H1 (cell line): ENCODE data around the gene FAR2. TPM values are rescaled to one million over a fixed set of nuclear protein-coding genes. Genes with fewer than 3 reads are reported as not detected.

ENCODE experiments used
- CTCF ChIA-PET: fragments of 300-600 bp; sonication (Branson Sonifier 250); formaldehyde crosslinking; loops from one replicate; lab custom pipeline; 2021; ENCODE audit not compliant: partially characterized antibody; lab: Charles Lee
- POLR2A ChIA-PET: fragments of 300-600 bp; sonication (Branson Sonifier 250); formaldehyde crosslinking; loops from one replicate; lab custom pipeline; 2021; ENCODE audit warnings: inconsistent platforms; ENCODE audit not compliant: partially characterized antibody; lab: Charles Lee
- DNase-seq, 2 experiments: peaks; one replicate each; pipeline versions ENCODE4 v3.0.0 to v3.0.0-alpha.2; 2010 to 2022; ENCODE audit warnings: low spot score in 2 of 2, low read depth in 1 of 2, mixed read lengths in 1 of 2
- FAIRE-seq: peaks from 2 replicates; lab custom pipeline; 2011; peaks lifted over from hg19 to GRCh38; lab: Jason Lieb, UNC
- H2AFZ ChIP-seq: 2 replicates; pipeline ENCODE4 v1.8.1; 2012; ENCODE audit warnings: low read length, inconsistent platforms
- H2AK5ac ChIP-seq: 2 replicates; pipeline ENCODE4 v1.6.1; 2013; ENCODE audit warnings: low read depth, low read length
- H2BK120ac ChIP-seq: replicated peaks from 2 replicates; pipeline ENCODE3; 2013; ENCODE audit warnings: low read depth, low read length, inconsistent platforms
- H2BK12ac ChIP-seq: 2 replicates; pipeline ENCODE4 v1.6.1; 2013; ENCODE audit warnings: low read depth, low read length
- H2BK15ac ChIP-seq: 2 replicates; pipeline ENCODE4 v1.6.1; 2013; ENCODE audit warnings: low read length
- H2BK20ac ChIP-seq: 2 replicates; pipeline ENCODE4 v1.6.1; 2013; ENCODE audit warnings: low read length
- H2BK5ac ChIP-seq: 2 replicates; pipeline ENCODE4 v1.6.1; 2013; ENCODE audit warnings: low read depth, low read length
- H3K14ac ChIP-seq: 2 replicates; pipeline ENCODE4 v1.6.1; 2013; ENCODE audit warnings: inconsistent platforms; ENCODE audit not compliant: insufficient read length
- H3K18ac ChIP-seq: 2 replicates; pipeline ENCODE4 v1.6.1; 2013; ENCODE audit warnings: low read length; ENCODE audit errors: extremely low read depth
- H3K23ac ChIP-seq: 2 replicates; pipeline ENCODE4 v1.6.1; 2013; ENCODE audit warnings: inconsistent platforms; ENCODE audit not compliant: insufficient read length
- H3K23me2 ChIP-seq: 2 replicates; pipeline ENCODE4 v1.6.1; 2013; ENCODE audit warnings: low read depth, low read length
- H3K27ac ChIP-seq: 2 replicates; pipeline ENCODE4 v1.6.1; 2011; ENCODE audit warnings: low read depth, low read length, inconsistent platforms
- H3K27me3 ChIP-seq, 4 experiments: replicated peaks in 1 of 4; 1 replicate in 1 of 4; 2 replicates in 3 of 4; pipeline versions ENCODE4 v1.6.1 to v1.8.1; 2011 to 2013; ENCODE audit warnings: low read length in 3 of 4, mild to moderate bottlenecking in 3 of 4, inconsistent platforms in 2 of 4, mixed read lengths in 2 of 4, moderate library complexity in 1 of 4; ENCODE audit not compliant: control insufficient read depth in 3 of 4, insufficient read depth in 3 of 4; ENCODE audit errors: extremely low read depth in 1 of 4
- H3K36me3 ChIP-seq, 4 experiments: 2 replicates each; pipeline versions ENCODE4 v1.6.1 to v1.8.1; 2011 to 2013; ENCODE audit warnings: mild to moderate bottlenecking in 4 of 4, low read length in 3 of 4, moderate library complexity in 2 of 4, control low read depth in 1 of 4, inconsistent platforms in 1 of 4; ENCODE audit not compliant: insufficient read depth in 4 of 4, control insufficient read depth in 2 of 4
- H3K4ac ChIP-seq: replicated peaks from 2 replicates; pipeline ENCODE3; 2013; ENCODE audit warnings: low read length, low read depth, mixed read lengths, inconsistent platforms; ENCODE audit not compliant: insufficient read length
- H3K4me1 ChIP-seq, 4 experiments: replicated peaks in 1 of 4; 1 replicate in 1 of 4; 2 replicates in 3 of 4; pipeline versions ENCODE4 v1.6.1 to v1.8.1; 2011 to 2013; ENCODE audit warnings: low read length in 3 of 4, inconsistent platforms in 2 of 4, mixed read lengths in 1 of 4; ENCODE audit not compliant: insufficient read depth in 4 of 4, control insufficient read depth in 3 of 4
- H3K4me2 ChIP-seq, 2 experiments: 2 replicates each; pipeline versions ENCODE4 v1.6.1 to v1.8.1; 2011 to 2013; ENCODE audit warnings: low read depth in 2 of 2, low read length in 2 of 2, control low read depth in 1 of 2, inconsistent platforms in 1 of 2, mild to moderate bottlenecking in 1 of 2; ENCODE audit not compliant: insufficient read depth in 1 of 2
- H3K4me3 ChIP-seq, 4 experiments: fragments of 200-600, 300-600 bp in 1 of 4; sonication (generic), shearing (Covaris generic), sonication (Bioruptor Twin) in 1 of 4; 2 replicates each; pipeline versions ENCODE4 v1.5.1 to v1.8.1; 2011 to 2016; ENCODE audit warnings: low read length in 4 of 4, low read depth in 3 of 4, control low read depth in 2 of 4, inconsistent platforms in 2 of 4, mild to moderate bottlenecking in 2 of 4, mixed read lengths in 1 of 4, moderate library complexity in 1 of 4; ENCODE audit not compliant: insufficient read depth in 2 of 4; ENCODE audit errors: extremely low read depth in 1 of 4
- H3K56ac ChIP-seq: replicated peaks from 2 replicates; pipeline ENCODE3; 2013; ENCODE audit warnings: low read depth, mild to moderate bottlenecking, mixed read lengths, low read length, inconsistent platforms; ENCODE audit not compliant: insufficient read length
- H3K79me1 ChIP-seq: 2 replicates; pipeline ENCODE4 v1.6.1; 2013; ENCODE audit warnings: low read depth, low read length, control low read depth
- H3K79me2 ChIP-seq, 2 experiments: 2 replicates each; pipeline versions ENCODE4 v1.6.1 to v1.8.1; 2012 to 2013; ENCODE audit warnings: low read length in 2 of 2, mild to moderate bottlenecking in 2 of 2, inconsistent platforms in 1 of 2; ENCODE audit not compliant: insufficient read depth in 2 of 2, control insufficient read depth in 1 of 2
- H3K9ac ChIP-seq, 4 experiments: replicated peaks in 1 of 4; 1 replicate in 1 of 4; 2 replicates in 3 of 4; pipeline versions ENCODE4 v1.6.1 to v1.8.1; 2011 to 2013; ENCODE audit warnings: low read depth in 3 of 4, low read length in 3 of 4, control low read depth in 2 of 4, mild to moderate bottlenecking in 2 of 4, moderate library complexity in 2 of 4, inconsistent platforms in 1 of 4; ENCODE audit errors: extremely low read depth in 1 of 4
- H3K9me3 ChIP-seq, 2 experiments: 2 replicates each; pipeline versions ENCODE4 v1.6.1 to v1.8.1; 2012 to 2013; ENCODE audit warnings: mild to moderate bottlenecking in 2 of 2, moderate library complexity in 2 of 2, control low read depth in 1 of 2, inconsistent platforms in 1 of 2, low read depth in 1 of 2, low read length in 1 of 2, mixed read lengths in 1 of 2; ENCODE audit not compliant: insufficient read depth in 2 of 2
- H4K20me1 ChIP-seq, 2 experiments: replicated peaks in 1 of 2; 2 replicates each; pipeline versions ENCODE3 to v1.8.1; 2011 to 2013; ENCODE audit warnings: inconsistent platforms in 2 of 2, low read length in 2 of 2, mild to moderate bottlenecking in 1 of 2; ENCODE audit not compliant: insufficient read depth in 2 of 2, control insufficient read depth in 1 of 2
- H4K5ac ChIP-seq: 2 replicates; pipeline ENCODE4 v1.6.1; 2013; ENCODE audit warnings: low read length, low read depth, mixed read lengths, inconsistent platforms; ENCODE audit not compliant: insufficient read length
- H4K8ac ChIP-seq: 2 replicates; pipeline ENCODE4 v1.8.0; 2013; ENCODE audit warnings: mild to moderate bottlenecking, moderate library complexity, low read length, inconsistent platforms; ENCODE audit not compliant: insufficient read depth; ENCODE audit errors: extremely low read depth
- H4K91ac ChIP-seq: replicated peaks from 2 replicates; pipeline ENCODE3; 2013; ENCODE audit warnings: low read length, mixed read lengths, inconsistent platforms; ENCODE audit not compliant: insufficient read length
- ATF3 ChIP-seq: IDR thresholded peaks from 2 replicates; pipeline ENCODE4 v1.6.1; 2011; ENCODE audit warnings: low read depth, mild to moderate bottlenecking, low read length; ENCODE audit not compliant: insufficient read depth
- CBX8 ChIP-seq: fragments of 300-800, 300-1000 bp; sonication (generic); IDR thresholded peaks from 2 replicates; pipeline ENCODE4 v1.7.1; 2016; ENCODE audit warnings: low read depth, low read length, borderline replicate concordance
- CHD1 ChIP-seq: IDR thresholded peaks from 2 replicates; pipeline ENCODE4 v1.6.1; 2012; ENCODE audit warnings: low read depth, low read length, improper control_type of control experiment
- GTF2F1 ChIP-seq: IDR thresholded peaks from 2 replicates; pipeline ENCODE4 v1.6.1; 2012; ENCODE audit warnings: low read depth, low read length, improper control_type of control experiment, borderline replicate concordance
- MAFK ChIP-seq: IDR thresholded peaks from 2 replicates; pipeline ENCODE4 v1.6.1; 2012; ENCODE audit warnings: low read depth, mild to moderate bottlenecking, improper control_type of control experiment, low read length
- NRF1 ChIP-seq: IDR thresholded peaks from 2 replicates; pipeline ENCODE4 v1.6.1; 2011; ENCODE audit warnings: mild to moderate bottlenecking, low read depth, low read length, improper control_type of control experiment
- SIN3A ChIP-seq, 2 experiments: IDR thresholded peaks in 1 of 2; conservative IDR thresholded peaks in 1 of 2; 2 replicates each; pipeline ENCODE4 v1.6.1; 2011 to 2012; ENCODE audit warnings: low read length in 2 of 2, improper control_type of control experiment in 1 of 2, low read depth in 1 of 2, mild to moderate bottlenecking in 1 of 2
- SIRT6 ChIP-seq: IDR thresholded peaks from one replicate; pipeline ENCODE4 v1.7.1; 2012; ENCODE audit warnings: low read length, inconsistent platforms
- TAF7 ChIP-seq: optimal IDR thresholded peaks from 2 replicates; pipeline ENCODE3; 2011; ENCODE audit warnings: low read depth, mild to moderate bottlenecking, inconsistent platforms, low read length, moderate library complexity, borderline replicate concordance
- TCF12 ChIP-seq: IDR thresholded peaks from 2 replicates; pipeline ENCODE4 v1.6.1; 2011; ENCODE audit warnings: low read depth, mild to moderate bottlenecking, low read length
- USF2 ChIP-seq: IDR thresholded peaks from 2 replicates; pipeline ENCODE4 v1.6.1; 2011; ENCODE audit warnings: low read length, improper control_type of control experiment
- ZNF274 ChIP-seq: IDR thresholded peaks from 2 replicates; pipeline ENCODE4 v1.7.0; 2012; ENCODE audit warnings: low read length, borderline replicate concordance; ENCODE audit errors: extremely low read depth
- WGBS, 2 experiments: shearing (Covaris generic) in 1 of 2; methylation state at CpG; one replicate each; pipeline versions ENCODE4 v1.1.6 to v1.1.7; 2013 to 2015; ENCODE audit warnings: low lambda C conversion rate in 2 of 2, mixed read lengths in 2 of 2, inconsistent platforms in 1 of 2, low coverage in 1 of 2, missing lambda C conversion rate in 1 of 2; ENCODE audit not compliant: insufficient replicate concordance in 2 of 2, insufficient coverage in 1 of 2, insufficient read length in 1 of 2; ENCODE audit errors: extremely low coverage in 1 of 2, missing lambda C conversion rate in 1 of 2; 5-methylcytosine and 5-hydroxymethylcytosine counted together
- polyA plus RNA-seq, 7 experiments: library from polyadenylated mRNA; depleted of rRNA in 3 of 7; stranded (reverse) in 5 of 7; unstranded in 2 of 7; fragments of >200 nt in 5 of 7; fragments of 200-250 nt in 2 of 7; gene quantifications; 1 replicate in 5 of 7; 2 replicates in 1 of 7; 4 replicates in 1 of 7; pipeline versions ENCODE4 v1.2.1 to v1.2.3, GENCODE V29; 2011 to 2013; ENCODE audit warnings: missing spikeins in 2 of 7, mixed read lengths in 2 of 7
- total RNA-seq: library from RNA; stranded (reverse); fragmentation: NEBNext Ultra II Directional; extraction: Animal tissue kit (Norgen Biotek cat#: 25700); gene quantifications from 2 replicates; pipeline ENCODE4 v1.2.1, GENCODE V29; 2021

The FAR2 gene
- total and polyA plus RNA-seq, 2 of the 8 experiments (the other 6 are each of a cell fraction or from before 2014, with no cell fraction given) = 24.0 to 24.1 TPM

DNA sequence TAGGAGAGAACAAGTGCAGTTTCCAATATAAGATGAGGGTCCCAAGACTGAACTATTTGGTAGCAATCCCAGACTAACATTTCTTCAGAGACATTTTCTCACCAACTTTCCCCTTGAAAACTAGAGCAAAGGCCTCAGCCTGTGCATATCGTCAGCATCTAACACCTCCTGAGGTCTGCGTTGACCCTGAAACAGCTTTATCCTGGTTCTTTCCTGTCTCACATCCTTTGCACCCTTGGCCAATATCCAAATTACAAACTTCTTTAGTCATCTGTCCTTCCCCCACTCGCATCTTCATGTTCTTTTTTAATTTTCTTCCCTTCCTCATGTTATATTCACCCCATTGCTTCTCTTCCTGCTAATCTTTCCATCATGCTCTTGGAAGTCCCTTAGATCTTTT, 83.0 kb downstream of the FAR2 start:
- H4K91ac ChIP-seq = no peak overlapping the region
- H3K4ac ChIP-seq = no peak overlapping the region
- H4K8ac ChIP-seq = no peak overlapping the region
- H3K79me1 ChIP-seq = no peaks in the 10 kb centered on the region
- no peak overlapping the region for H2BK20ac ChIP-seq
- ChIA-PET POLR2A (no interaction called here), CTCF (no interaction called here)
- H4K20me1 ChIP-seq = no peaks in the 10 kb centered on the region
- no peaks in the 10 kb centered on the region for H3K9me3 ChIP-seq
- H3K14ac ChIP-seq = no peak overlapping the region
- H3K4me2 ChIP-seq = no peak overlapping the region
- H2BK12ac ChIP-seq = no peak overlapping the region
- H3K36me3 ChIP-seq = no peaks in the 10 kb centered on the region
- H4K5ac ChIP-seq = no peak overlapping the region
- no peak overlapping the region for H2AFZ ChIP-seq
- no peak for DNase-seq
- H3K27ac ChIP-seq = no peak overlapping the region
- WGBS, 2 experiments = 93 to 100% methylated on average over 1 to 3 of the region's 3 CpGs
- TF ChIP-seq MAFK (no peak), CHD1 (no peak), GTF2F1 (no peak), SIN3A (conservative IDR thresholded peaks at IDR 0.05 in 1 of 2, IDR thresholded peaks at IDR 0.05 in 1 of 2; ENCODE audit: low read depth in 1 of 2, low read length in 2 of 2) (no peak), NRF1 (no peak), ATF3 (no peak), ZNF274 (no peak), TAF7 (no peak), USF2 (no peak), SIRT6 (no peak), TCF12 (no peak), CBX8 (no peak)
- no peaks in the 10 kb centered on the region for H3K79me2 ChIP-seq
- no peak overlapping the region for H2BK5ac ChIP-seq
- H3K23ac ChIP-seq = no peak overlapping the region
- peaks cover 2 to 9% (median 7%) of the 10 kb centered on the region in 4 experiments; a peak in 6 of 7 replicates for H3K4me1 ChIP-seq
- no peak for FAIRE-seq
- no peak overlapping the region for H2AK5ac ChIP-seq
- no peak overlapping the region for H3K9ac ChIP-seq
- H3K56ac ChIP-seq = no peak overlapping the region
- no peak overlapping the region for H3K18ac ChIP-seq
- H2BK15ac ChIP-seq = no peak overlapping the region
- H2BK120ac ChIP-seq = no peak overlapping the region
- H3K23me2 ChIP-seq = no peaks in the 10 kb centered on the region
- H3K27me3 ChIP-seq = no peaks in the 10 kb centered on the region
- no peak overlapping the region for H3K4me3 ChIP-seq
